ENCODE results near the gene FLRT3. TPM values are rescaled to one million over a fixed set of nuclear protein-coding genes. Genes with fewer than 3 reads are reported as not detected.

The FLRT3 gene
- total RNA-seq, 2 experiments from 2014 or later: not detected

- Histone ChIP-seq H3K36me3 (ENCODE audit: insufficient read depth, low read length) (no peaks in the 10 kb centered on the region), H3K9me3 (ENCODE audit: control insufficient read depth in 1 of 2, insufficient read depth in 1 of 2, low read length in 2 of 2) (peaks cover 0 to 6% of the 10 kb centered on the region in 2 experiments), H3K4me1 (ENCODE audit: insufficient read depth, low read length) (no peaks in the 10 kb centered on the region), H3K27me3 (ENCODE audit: control insufficient read depth in 1 of 2, insufficient read depth in 2 of 2, low read length in 2 of 2) (no peaks in the 10 kb centered on the region), H3K4me3 (ENCODE audit: low read length) (no peak overlapping the region), H3K27ac (ENCODE audit: low read depth in 1 of 2, low read length in 2 of 2) (no peak overlapping the region)
- Mint-ChIP-seq H3K27me3 (no peaks in the 10 kb centered on the region), H3K27ac (no peak overlapping the region), H3K4me3 (no peak overlapping the region), H3K4me1 (ENCODE audit: low read depth) (no peaks in the 10 kb centered on the region), H3K36me3 (ENCODE audit: low read depth) (no peaks in the 10 kb centered on the region), H3K9me3 (no peaks in the 10 kb centered on the region)
- ATAC-seq (ENCODE audit: poor library complexity) (no peak), DNase-seq (no peak)
- CTCF ChIA-PET: no interaction called here
- TF ChIP-seq, protein P1, sequence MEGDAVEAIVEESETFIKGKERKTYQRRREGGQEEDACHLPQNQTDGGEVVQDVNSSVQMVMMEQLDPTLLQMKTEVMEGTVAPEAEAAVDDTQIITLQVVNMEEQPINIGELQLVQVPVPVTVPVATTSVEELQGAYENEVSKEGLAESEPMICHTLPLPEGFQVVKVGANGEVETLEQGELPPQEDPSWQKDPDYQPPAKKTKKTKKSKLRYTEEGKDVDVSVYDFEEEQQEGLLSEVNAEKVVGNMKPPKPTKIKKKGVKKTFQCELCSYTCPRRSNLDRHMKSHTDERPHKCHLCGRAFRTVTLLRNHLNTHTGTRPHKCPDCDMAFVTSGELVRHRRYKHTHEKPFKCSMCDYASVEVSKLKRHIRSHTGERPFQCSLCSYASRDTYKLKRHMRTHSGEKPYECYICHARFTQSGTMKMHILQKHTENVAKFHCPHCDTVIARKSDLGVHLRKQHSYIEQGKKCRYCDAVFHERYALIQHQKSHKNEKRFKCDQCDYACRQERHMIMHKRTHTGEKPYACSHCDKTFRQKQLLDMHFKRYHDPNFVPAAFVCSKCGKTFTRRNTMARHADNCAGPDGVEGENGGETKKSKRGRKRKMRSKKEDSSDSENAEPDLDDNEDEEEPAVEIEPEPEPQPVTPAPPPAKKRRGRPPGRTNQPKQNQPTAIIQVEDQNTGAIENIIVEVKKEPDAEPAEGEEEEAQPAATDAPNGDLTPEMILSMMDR (IDR thresholded peaks at IDR 0.05): no peak
- intact Hi-C loops (cut with DNase I, micrococcal nuclease): no loop called here
- POLR2A ChIA-PET: no interaction called here
Measured at GRCh38 chr20:14333721-14334120, 3.7 kb downstream of the FLRT3 start.

DNA sequence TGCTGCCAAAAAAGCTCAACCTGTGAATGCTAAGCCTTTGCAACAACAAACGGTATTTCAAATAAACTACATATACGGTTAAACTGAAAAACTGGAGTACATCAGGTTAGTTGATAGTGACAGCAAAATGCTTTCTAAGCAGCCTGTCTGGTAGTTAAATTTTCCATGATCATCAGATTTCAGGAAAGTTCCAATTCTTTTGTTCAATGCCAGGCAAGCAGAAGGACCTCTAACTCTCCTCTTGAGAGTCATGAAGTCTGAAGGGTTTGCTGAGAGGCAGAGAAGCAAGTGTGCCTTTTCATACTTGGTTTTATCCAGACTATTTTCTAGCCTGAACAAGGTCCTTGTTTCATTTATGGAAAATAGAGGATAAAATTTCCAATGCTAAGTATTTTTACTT is 4.5 kb downstream of the FLRT3 start:
- TF ChIP-seq, protein P1 (IDR thresholded peaks at IDR 0.05): no peak
- no peaks in the 10 kb centered on the region for H3K9me3 Mint-ChIP-seq
- no peaks in the 10 kb centered on the region for H3K27me3 Mint-ChIP-seq
- Histone ChIP-seq H3K36me3 (ENCODE audit: insufficient read depth, low read length) (no peaks in the 10 kb centered on the region), H3K27me3 (ENCODE audit: control insufficient read depth in 1 of 2, insufficient read depth in 2 of 2, low read length in 2 of 2) (no peaks in the 10 kb centered on the region), H3K27ac (ENCODE audit: low read depth in 1 of 2, low read length in 2 of 2) (no peak overlapping the region), H3K4me1 (ENCODE audit: insufficient read depth, low read length) (no peaks in the 10 kb centered on the region), H3K9me3 (ENCODE audit: control insufficient read depth in 1 of 2, insufficient read depth in 1 of 2, low read length in 2 of 2) (peaks cover 0 to 3% of the 10 kb centered on the region in 2 experiments), H3K4me3 (ENCODE audit: low read length) (no peak overlapping the region)
- no peaks in the 10 kb centered on the region for H3K36me3 Mint-ChIP-seq (ENCODE audit: low read depth)
- DNase-seq (no peak), ATAC-seq (ENCODE audit: poor library complexity) (no peak)
- H3K4me3 Mint-ChIP-seq: no peak overlapping the region
- no peak overlapping the region for H3K27ac Mint-ChIP-seq
- POLR2A ChIA-PET: no interaction called here
- no peaks in the 10 kb centered on the region for H3K4me1 Mint-ChIP-seq (ENCODE audit: low read depth)
- CTCF ChIA-PET: no interaction called here
- intact Hi-C loops (cut with DNase I, micrococcal nuclease): no loop called here

GRCh38 chr20:14331646-14332045 is 5.8 kb downstream of the FLRT3 start:
- Mint-ChIP-seq H3K27me3 (no peaks in the 10 kb centered on the region), H3K9me3 (no peaks in the 10 kb centered on the region), H3K27ac (no peak overlapping the region), H3K36me3 (ENCODE audit: low read depth) (no peaks in the 10 kb centered on the region), H3K4me3 (no peak overlapping the region), H3K4me1 (ENCODE audit: low read depth) (no peaks in the 10 kb centered on the region)
- intact Hi-C loops (cut with DNase I, micrococcal nuclease): no loop called here
- H3K9me3 ChIP-seq (ENCODE audit: control insufficient read depth in 1 of 2, insufficient read depth in 1 of 2, low read length in 2 of 2): no peaks in the 10 kb centered on the region
- POLR2A ChIA-PET: no interaction called here
- CTCF ChIA-PET: no interaction called here
- H3K36me3 ChIP-seq (ENCODE audit: insufficient read depth, low read length): no peaks in the 10 kb centered on the region
- H3K27me3 ChIP-seq (ENCODE audit: control insufficient read depth in 1 of 2, insufficient read depth in 2 of 2, low read length in 2 of 2): no peaks in the 10 kb centered on the region
- H3K4me1 ChIP-seq (ENCODE audit: insufficient read depth, low read length): no peaks in the 10 kb centered on the region
- H3K4me3 ChIP-seq (ENCODE audit: low read length): no peak overlapping the region
- H3K27ac ChIP-seq (ENCODE audit: low read depth in 1 of 2, low read length in 2 of 2): no peak overlapping the region
- DNase-seq (no peak), ATAC-seq (ENCODE audit: poor library complexity) (no peak)
- TF ChIP-seq, protein P1 (IDR thresholded peaks at IDR 0.05): no peak
